HepG2 (cell line): Measurements from ENCODE around the gene TSPAN13.

ENCODE experiments used
- ARID4A ChIP-seq: sonication (generic); formaldehyde crosslinking; IDR thresholded peaks from 2 replicates; pipeline ENCODE4 v1.5.0; 2020; ENCODE audit warnings: mild to moderate bottlenecking, missing genetic modification reagents, borderline replicate concordance
- CTCF ChIP-seq: sonication (generic); formaldehyde crosslinking; IDR thresholded peaks from 2 replicates; pipeline ENCODE4 v1.5.0; 2020; ENCODE audit warnings: mild to moderate bottlenecking, missing genetic modification reagents, moderate library complexity
- RELA ChIP-seq: sonication (generic); formaldehyde crosslinking; IDR thresholded peaks from 2 replicates; pipeline ENCODE4 v1.4.0; 2020; ENCODE audit warnings: missing genetic modification reagents
- ZNF3 ChIP-seq: IDR thresholded peaks from 2 replicates; pipeline ENCODE4 v1.7.0; 2017; ENCODE audit warnings: inconsistent platforms

DNA sequence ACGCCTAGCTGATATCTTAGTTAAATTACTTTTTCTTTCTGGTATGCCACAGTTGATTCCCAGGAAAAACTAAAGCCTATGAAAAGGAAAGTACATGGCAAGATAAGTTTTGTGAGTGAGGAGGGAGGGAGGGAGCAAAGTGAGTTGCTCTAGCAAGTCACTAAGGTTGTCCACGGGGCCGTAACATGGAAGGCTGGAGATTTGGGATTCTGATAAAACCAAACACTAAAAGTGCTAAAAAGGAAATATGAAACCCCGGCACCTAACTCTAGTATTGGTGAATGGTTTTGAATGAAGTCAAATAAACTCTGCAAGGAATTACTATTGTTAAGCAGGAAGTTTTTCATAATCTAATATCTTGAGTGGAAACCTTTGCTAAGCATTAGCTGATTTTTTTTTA lies 49.6 kb downstream of the TSPAN13 start:
- no peak for TF ChIP-seq CTCF
- no peak for TF ChIP-seq ZNF3
- no peak for TF ChIP-seq RELA (CRISPR knock-in tag)
- no peak for TF ChIP-seq ARID4A (CRISPR knock-in tag)
